Subcutaneous abdominal adipose tissue (tissue), 5 donors: ENCODE data around the gene COL5A1.

Experiments used
- H3K27ac ChIP-seq: one replicate; pipeline ENCODE4 v1.7.0; 2013; ENCODE audit warnings: low read depth, mild to moderate bottlenecking, inconsistent platforms, low read length, moderate library complexity
- H3K27me3 ChIP-seq, 5 donors: one replicate each; pipeline ENCODE4 v1.7.0; 2013; ENCODE audit warnings: low read length in 5 of 5, inconsistent platforms in 1 of 5; ENCODE audit not compliant: control insufficient read depth in 5 of 5, insufficient read depth in 4 of 5
- H3K36me3 ChIP-seq, 5 donors: one replicate each; pipeline ENCODE4 v1.7.0; 2013; ENCODE audit warnings: low read length in 5 of 5; ENCODE audit not compliant: control insufficient read depth in 5 of 5, insufficient read depth in 5 of 5
- H3K4me1 ChIP-seq, 5 donors: one replicate each; pipeline ENCODE4 v1.7.0; 2013; ENCODE audit warnings: low read length in 5 of 5, mild to moderate bottlenecking in 3 of 5, moderate library complexity in 1 of 5; ENCODE audit not compliant: control insufficient read depth in 5 of 5, insufficient read depth in 5 of 5
- H3K4me3 ChIP-seq, 5 donors: one replicate each; pipeline ENCODE4 v1.7.0; 2013; ENCODE audit warnings: low read length in 5 of 5, low read depth in 1 of 5
- H3K9ac ChIP-seq, 5 donors: one replicate each; pipeline ENCODE4 v1.7.0; 2013; ENCODE audit warnings: low read length in 5 of 5, mild to moderate bottlenecking in 4 of 5, moderate library complexity in 3 of 5
- H3K9me3 ChIP-seq, 5 donors: one replicate each; pipeline ENCODE4 v1.7.0; 2013; ENCODE audit warnings: low read length in 5 of 5; ENCODE audit not compliant: control insufficient read depth in 5 of 5
- donor health status: healthy.
- donor health status: healthy.
- donor health status: healthy.
- donor health status: healthy.
- donor health status: healthy.

Gene COL5A1

DNA sequence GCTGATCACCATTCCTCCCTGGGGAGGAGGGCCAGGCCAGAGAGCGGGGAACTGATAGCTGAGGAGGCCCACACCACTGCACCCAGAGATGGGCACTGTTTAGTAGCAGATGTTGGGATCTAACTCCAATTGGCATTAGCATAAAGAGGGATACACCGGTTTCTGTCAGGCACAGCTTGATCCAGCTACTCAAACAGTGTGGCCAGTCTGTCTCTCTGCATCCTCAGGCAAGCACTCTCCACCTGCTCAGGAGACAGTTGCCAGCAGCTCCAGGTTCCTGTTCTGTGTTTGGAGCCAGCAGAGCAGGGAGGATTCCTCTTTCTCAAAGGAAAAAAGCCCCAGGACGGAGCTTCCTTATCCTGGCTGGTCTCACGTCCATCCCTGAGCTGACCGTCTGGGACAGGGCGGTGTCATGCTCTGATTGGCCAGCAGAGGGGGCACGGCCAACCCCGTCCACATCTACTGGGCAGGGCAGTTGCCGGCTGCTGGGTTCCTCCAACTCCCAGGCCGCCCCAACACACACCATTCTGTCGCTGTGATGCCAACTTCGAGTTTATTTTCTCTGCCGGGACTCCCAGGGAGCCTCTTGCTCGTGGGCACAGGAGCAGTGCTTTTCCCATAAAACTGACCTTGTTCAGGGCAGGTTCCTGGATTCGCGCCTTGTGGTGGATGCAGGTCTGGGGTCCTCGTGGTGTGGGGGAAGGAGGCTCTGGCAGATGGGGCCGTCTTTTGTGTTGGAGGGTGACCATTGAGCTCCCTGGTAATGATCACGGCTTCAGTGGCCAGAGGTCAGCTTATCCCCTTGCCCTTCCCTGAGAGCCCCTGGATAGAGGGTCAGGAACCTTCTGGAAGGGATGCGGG, 47.9 kb downstream of the COL5A1 start:
- Histone ChIP-seq H3K36me3 (peaks cover 0 to 21% (median 15%) of the 10 kb centered on the region in 5 donors), H3K27me3 (no peaks in the 10 kb centered on the region), H3K4me3 (no peak overlapping the region), H3K9ac (no peak overlapping the region), H3K27ac (no peak overlapping the region), H3K4me1 (peaks cover 2 to 18% (median 14%) of the 10 kb centered on the region in 5 donors), H3K9me3 (no peaks in the 10 kb centered on the region)

DNA sequence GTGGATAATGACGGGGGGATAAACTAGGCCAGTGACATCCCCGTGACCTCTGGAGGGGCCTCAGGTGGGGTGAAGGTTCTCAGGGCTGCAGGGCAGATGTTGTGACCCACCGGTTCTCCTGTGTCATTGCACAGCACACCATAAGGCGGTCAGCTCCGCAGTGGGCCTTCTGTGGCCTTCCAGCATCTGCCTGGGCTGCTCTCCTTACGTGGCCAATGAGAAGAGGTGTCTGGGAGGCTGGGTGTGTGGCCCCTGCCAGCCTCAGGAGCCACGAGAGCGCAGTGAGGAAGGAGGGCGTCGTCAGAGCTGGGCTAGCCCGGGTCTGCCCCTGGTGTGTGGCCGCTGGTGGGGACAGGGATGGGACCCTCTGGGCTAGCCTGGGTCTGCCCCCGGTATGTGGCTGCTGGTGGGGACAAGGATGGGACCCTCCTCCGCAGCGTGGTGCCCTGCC, 48.7 kb downstream of the COL5A1 start:
- Histone ChIP-seq H3K9ac (no peak overlapping the region), H3K27me3 (no peaks in the 10 kb centered on the region), H3K36me3 (peaks cover 0 to 18% (median 14%) of the 10 kb centered on the region in 5 donors), H3K27ac (no peak overlapping the region), H3K4me1 (peaks cover 2 to 18% (median 14%) of the 10 kb centered on the region in 5 donors), H3K9me3 (no peaks in the 10 kb centered on the region), H3K4me3 (no peak overlapping the region)

DNA sequence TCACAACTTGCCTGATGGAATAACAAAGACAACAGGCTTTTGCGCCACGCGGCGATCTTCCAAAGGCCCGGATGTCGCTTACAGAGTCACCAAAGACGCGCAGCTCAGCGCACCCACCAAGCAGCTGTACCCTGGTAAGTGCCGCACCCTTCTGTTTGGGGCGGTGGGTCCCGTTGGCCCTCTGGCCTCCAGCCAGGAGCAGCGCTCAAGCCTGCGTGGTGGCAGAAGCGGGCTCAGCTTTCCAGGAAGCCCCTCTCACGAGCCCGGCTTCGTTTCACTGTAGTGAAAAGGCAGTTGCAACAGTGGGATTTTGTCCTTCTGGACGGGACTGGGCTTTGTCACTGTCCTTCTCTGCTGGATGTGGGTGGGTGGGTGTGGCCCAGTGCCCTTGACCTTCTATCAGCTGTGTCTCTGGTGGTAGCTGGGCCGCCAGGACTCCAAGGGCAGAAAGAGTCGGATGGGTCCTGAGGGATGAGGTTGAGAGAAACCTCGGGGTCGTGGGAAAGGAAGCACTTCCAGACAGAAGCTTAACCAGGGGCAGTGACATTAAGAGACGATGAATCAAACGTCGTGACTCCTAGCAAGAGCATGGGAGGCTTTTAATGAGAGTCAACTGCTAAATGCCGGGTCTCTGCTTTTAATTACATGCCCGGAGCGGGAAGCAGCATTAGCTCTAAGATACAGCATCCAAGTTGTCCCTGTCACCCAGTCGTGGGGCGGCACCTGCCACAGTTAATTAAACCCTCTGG, 49.5 kb downstream of the COL5A1 start:
- Histone ChIP-seq H3K9me3 (no peaks in the 10 kb centered on the region), H3K4me3 (no peak overlapping the region), H3K9ac (no peak overlapping the region), H3K36me3 (peaks cover 0 to 18% (median 14%) of the 10 kb centered on the region in 5 donors), H3K27me3 (no peaks in the 10 kb centered on the region), H3K27ac (no peak overlapping the region), H3K4me1 (peaks cover 2 to 18% (median 14%) of the 10 kb centered on the region in 5 donors)

DNA sequence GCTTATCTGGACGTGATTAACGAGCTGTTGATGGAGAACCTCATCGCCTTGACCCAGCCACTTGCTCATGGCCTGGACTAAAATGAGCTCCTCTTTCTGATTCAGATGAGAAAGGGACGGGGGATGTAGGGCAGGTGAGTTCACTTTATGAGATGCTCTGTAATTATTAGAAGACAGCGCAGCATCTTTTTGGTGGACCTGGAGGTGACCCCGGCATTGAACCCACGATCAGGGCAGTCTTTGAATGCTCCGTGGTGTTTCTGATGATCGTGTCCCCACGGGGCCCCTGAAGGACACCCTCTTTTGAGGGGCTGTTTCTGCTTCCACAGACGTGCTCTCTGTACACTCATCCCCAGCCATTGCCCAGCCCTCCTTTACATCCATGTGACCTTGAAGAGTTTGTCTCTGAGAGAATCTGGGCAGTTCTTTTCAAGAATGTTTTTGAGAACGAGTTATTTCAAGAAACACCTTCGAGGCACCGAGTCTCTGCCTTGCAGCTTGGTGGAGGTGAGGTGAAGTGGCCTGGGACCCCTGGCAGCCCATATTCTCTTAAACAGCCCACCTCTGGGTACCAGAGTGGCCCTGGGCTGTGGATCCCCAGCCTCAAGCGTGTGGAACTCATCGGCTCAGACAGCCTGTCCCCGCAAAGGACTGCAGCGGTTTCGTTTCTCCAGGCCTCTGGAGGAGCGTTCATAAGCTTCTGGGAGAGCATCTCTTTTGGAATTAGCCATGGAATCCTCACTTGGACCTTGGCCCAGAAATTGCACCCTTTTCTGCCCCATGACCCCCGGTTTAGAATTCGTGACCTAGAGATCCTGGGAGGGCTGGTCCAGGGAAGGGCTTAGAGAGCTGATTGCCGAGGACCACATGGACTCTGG, 50.3 kb downstream of the COL5A1 start:
- Histone ChIP-seq H3K9me3 (no peaks in the 10 kb centered on the region), H3K4me1 (peaks cover 2 to 18% (median 14%) of the 10 kb centered on the region in 5 donors), H3K9ac (no peak overlapping the region), H3K27me3 (no peaks in the 10 kb centered on the region), H3K36me3 (peaks cover 0 to 18% (median 14%) of the 10 kb centered on the region in 5 donors), H3K27ac (no peak overlapping the region), H3K4me3 (no peak overlapping the region)

DNA sequence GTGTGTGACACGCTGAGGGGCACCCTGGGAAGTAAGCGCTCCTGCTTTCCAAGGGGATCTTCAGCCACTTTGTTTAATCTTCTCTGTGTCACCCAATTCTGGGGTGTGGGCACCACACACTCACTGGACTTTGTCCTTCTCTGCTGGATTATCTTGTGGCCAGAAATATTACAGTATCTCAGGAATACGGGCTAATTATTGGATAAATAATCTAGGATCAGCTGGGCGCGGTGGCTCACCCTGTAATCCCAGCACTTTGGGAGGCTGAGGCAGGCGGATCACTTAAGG, 50.9 kb downstream of the COL5A1 start:
- Histone ChIP-seq H3K4me3 (no peak overlapping the region), H3K27ac (no peak overlapping the region), H3K36me3 (peaks cover 0 to 18% (median 14%) of the 10 kb centered on the region in 5 donors), H3K9ac (no peak overlapping the region), H3K9me3 (no peaks in the 10 kb centered on the region), H3K4me1 (peaks cover 2 to 18% (median 14%) of the 10 kb centered on the region in 5 donors), H3K27me3 (no peaks in the 10 kb centered on the region)

DNA sequence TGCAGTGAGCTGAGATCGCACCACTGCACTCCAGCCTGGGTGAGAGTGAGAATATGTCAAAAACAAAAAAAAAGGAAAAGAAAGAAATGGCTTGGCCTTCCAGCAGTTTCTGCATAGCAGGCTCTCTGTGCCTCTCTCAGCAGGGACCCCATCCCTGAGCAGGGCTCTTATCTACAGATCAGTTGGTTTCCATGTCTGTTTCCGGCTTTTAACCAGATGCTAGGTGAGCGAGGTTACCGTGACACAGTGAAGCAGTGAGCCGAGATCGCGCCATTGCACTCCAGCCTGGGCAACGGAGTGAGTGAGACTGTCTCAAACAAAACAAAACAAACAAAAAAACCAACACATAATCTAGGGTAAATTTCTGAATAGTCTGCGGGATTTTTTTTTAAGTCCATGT, 51.4 kb downstream of the COL5A1 start:
- peaks cover 0 to 18% (median 14%) of the 10 kb centered on the region in 5 donors for H3K36me3 ChIP-seq
- H3K9ac ChIP-seq = no peak overlapping the region
- peaks cover 2 to 18% (median 14%) of the 10 kb centered on the region in 5 donors for H3K4me1 ChIP-seq
- no peaks in the 10 kb centered on the region for H3K27me3 ChIP-seq
- H3K27ac ChIP-seq = no peak overlapping the region
- no peaks in the 10 kb centered on the region for H3K9me3 ChIP-seq
- H3K4me3 ChIP-seq = no peak overlapping the region

DNA sequence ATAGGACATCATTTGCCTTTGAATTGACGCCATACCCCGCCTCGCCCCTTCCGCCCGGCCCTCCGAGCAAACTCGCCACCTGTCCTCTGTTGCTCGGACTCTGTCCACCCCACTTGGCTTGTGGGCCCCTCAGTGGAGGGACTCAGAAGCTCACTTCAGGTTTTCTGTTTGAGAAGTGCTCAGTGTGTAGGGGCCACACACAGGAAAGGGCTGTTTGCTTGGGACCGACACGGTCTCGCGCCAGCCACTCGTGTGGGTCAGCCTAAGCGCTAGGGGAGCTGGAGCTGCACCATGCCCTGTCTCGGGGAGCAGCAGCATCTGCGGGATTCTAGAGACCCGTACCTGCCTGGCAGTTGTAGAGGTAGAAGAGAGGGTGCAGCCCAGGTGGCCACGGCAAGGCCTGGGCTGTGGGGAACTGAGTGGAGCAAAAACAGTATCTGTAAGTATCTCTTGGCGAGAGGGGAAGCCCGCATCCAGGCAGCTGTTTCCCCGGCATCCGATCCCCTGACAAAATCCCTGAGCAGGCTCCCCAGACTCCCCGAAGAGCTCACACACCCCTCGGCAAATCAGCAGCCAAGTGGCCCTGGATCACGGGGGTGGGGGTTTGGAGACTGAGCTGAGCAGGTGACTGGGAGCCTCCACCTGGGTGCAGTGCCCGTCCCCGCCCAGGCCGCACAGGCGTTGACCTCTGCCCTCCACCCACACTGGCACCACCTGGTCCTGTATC, 52.2 kb downstream of the COL5A1 start:
- Histone ChIP-seq H3K36me3 (peaks cover 0 to 18% (median 14%) of the 10 kb centered on the region in 5 donors), H3K9ac (no peak overlapping the region), H3K9me3 (no peaks in the 10 kb centered on the region), H3K4me1 (peaks cover 2 to 21% (median 16%) of the 10 kb centered on the region in 5 donors), H3K27me3 (no peaks in the 10 kb centered on the region), H3K4me3 (no peak overlapping the region), H3K27ac (no peak overlapping the region)

DNA sequence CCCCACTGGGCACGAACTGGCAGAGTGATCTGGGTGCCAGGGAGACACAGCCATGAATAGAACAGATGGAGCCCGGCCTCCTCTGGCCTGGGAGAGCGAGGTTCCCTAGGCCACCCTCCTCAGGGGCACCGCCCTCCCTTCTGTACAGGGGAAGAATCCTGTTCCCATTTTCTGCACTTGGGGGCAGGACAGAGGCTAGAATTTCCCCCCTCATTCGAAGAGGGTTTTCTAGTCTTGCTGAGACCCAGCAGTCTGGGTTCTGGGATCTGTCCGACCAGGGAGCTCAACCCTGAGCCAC, 52.7 kb downstream of the COL5A1 start:
- peaks cover 2 to 24% (median 18%) of the 10 kb centered on the region in 5 donors for H3K4me1 ChIP-seq
- no peak overlapping the region for H3K4me3 ChIP-seq
- H3K27ac ChIP-seq = no peak overlapping the region
- no peak overlapping the region for H3K9ac ChIP-seq
- peaks cover 0 to 18% (median 14%) of the 10 kb centered on the region in 5 donors for H3K36me3 ChIP-seq
- H3K9me3 ChIP-seq = no peaks in the 10 kb centered on the region
- no peaks in the 10 kb centered on the region for H3K27me3 ChIP-seq

DNA sequence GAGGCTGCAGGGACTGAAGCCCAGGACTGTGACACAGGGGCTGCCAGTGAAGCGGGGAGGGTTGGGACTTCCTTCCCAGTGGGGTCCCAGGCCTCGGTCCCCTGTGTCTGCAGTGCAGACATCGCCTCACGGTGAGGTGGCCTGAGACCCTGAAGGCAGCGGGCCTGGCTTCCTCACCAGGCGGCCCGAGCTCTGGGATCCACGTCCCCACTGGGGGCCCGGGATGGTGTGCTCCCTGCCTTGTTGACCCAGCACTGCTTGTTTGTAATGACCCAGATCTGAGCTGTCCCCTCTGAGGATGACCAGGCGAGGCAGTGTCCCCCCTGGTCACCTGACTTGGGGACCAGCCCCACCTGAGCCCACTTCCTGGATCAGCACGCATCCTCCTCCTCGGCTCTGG, 53.1 kb downstream of the COL5A1 start:
- H3K36me3 ChIP-seq = peaks cover 0 to 18% (median 14%) of the 10 kb centered on the region in 5 donors
- H3K9me3 ChIP-seq = no peaks in the 10 kb centered on the region
- no peak overlapping the region for H3K4me3 ChIP-seq
- H3K27ac ChIP-seq = no peak overlapping the region
- H3K4me1 ChIP-seq = peaks cover 1 to 21% (median 17%) of the 10 kb centered on the region in 5 donors
- no peak overlapping the region for H3K9ac ChIP-seq
- no peaks in the 10 kb centered on the region for H3K27me3 ChIP-seq
